ENCODE results near the gene GTF3C1. TPM values are rescaled to one million over a fixed set of nuclear protein-coding genes. Genes with fewer than 3 reads are reported as not detected.

Gene GTF3C1
- total and polyA plus RNA-seq, 2 donors (not counting 1 experiment from before 2014, with no cell fraction given), result 31.2 to 49.6 TPM

- Histone ChIP-seq H3K9ac (ENCODE audit: low read length) (no peak overlapping the region), H3K4me3 (ENCODE audit: control extremely low read depth in 1 of 5, extremely low read depth in 1 of 5, insufficient read depth in 1 of 5, low read depth in 2 of 5, low read length in 4 of 5) (no peak overlapping the region), H3K9me3 (ENCODE audit: control extremely low read depth in 1 of 3, control insufficient read depth in 2 of 3, insufficient read depth in 1 of 3, low read length in 2 of 3) (no peaks in the 10 kb centered on the region), H3K27me3 (replicated peaks in 1 of 4; ENCODE audit: control extremely low read depth in 1 of 4, control insufficient read depth in 3 of 4, insufficient read depth in 4 of 4, low read length in 3 of 4) (no peaks in the 10 kb centered on the region), H3K27ac (ENCODE audit: low read length in 2 of 2) (no peak overlapping the region), H4K20me1 (ENCODE audit: control insufficient read depth, insufficient read depth, low read length, poor library complexity, severe bottlenecking) (no peaks in the 10 kb centered on the region), H3K4me2 (replicated peaks; ENCODE audit: low read depth, low read length, poor library complexity, severe bottlenecking) (no peak overlapping the region), H3K36me3 (replicated peaks in 1 of 2; ENCODE audit: control extremely low read depth in 1 of 2, control insufficient read depth in 1 of 2, extremely low read depth in 1 of 2, insufficient read depth in 2 of 2, low read length in 1 of 2) (no peaks in the 10 kb centered on the region), H3K79me2 (ENCODE audit: control insufficient read depth, insufficient read depth, low read length) (no peaks in the 10 kb centered on the region), H2AFZ (ENCODE audit: insufficient read depth, low read depth, low read length, poor library complexity, severe bottlenecking) (no peak overlapping the region), H3K4me1 (ENCODE audit: control insufficient read depth in 2 of 2, insufficient read depth in 2 of 2, low read length in 2 of 2) (peaks cover 5 to 9% of the 10 kb centered on the region in 2 donors)
- ChIA-PET CTCF (no interaction called here), POLR2A (no interaction called here)
- Mint-ChIP-seq H3K27ac (no peak overlapping the region), H3K4me1 (peaks cover 13% of the 10 kb centered on the region), H3K9me3 (ENCODE audit: insufficient read depth) (no peaks in the 10 kb centered on the region), H3K27me3 (no peaks in the 10 kb centered on the region), H3K4me3 (no peak overlapping the region)
- ATAC-seq (ENCODE audit: low read depth), result no peak
- intact Hi-C loops (cut with micrococcal nuclease), result no loop called here
- no peak for DNase-seq
- WGBS (ENCODE audit: insufficient coverage), result 100% methylated on average over 3 of the region's 4 CpGs
- TF ChIP-seq CTCF (IDR thresholded peaks at IDR 0.05) (no peak), EZH2 (IDR thresholded peaks at IDR 0.05; ENCODE audit: borderline replicate concordance, insufficient read depth, low read depth, low read length, poor library complexity, severe bottlenecking) (no peak)
Measured at GRCh38 chr16:27568077-27568476, 18.4 kb upstream of the GTF3C1 start.

- no peak overlapping the region for H3K27ac Mint-ChIP-seq
Measured at GRCh38 chr16:27566417-27566816, 16.7 kb upstream of the GTF3C1 start.

More at GRCh38 chr16:27566417-27566816, 16.7 kb upstream of the GTF3C1 start:
- intact Hi-C loops (cut with micrococcal nuclease), result no loop called here
- TF ChIP-seq CTCF (IDR thresholded peaks at IDR 0.05) (no peak), EZH2 (IDR thresholded peaks at IDR 0.05; ENCODE audit: borderline replicate concordance, insufficient read depth, low read depth, low read length, poor library complexity, severe bottlenecking) (no peak)
- Histone ChIP-seq H3K36me3 (replicated peaks in 1 of 2; ENCODE audit: control extremely low read depth in 1 of 2, control insufficient read depth in 1 of 2, extremely low read depth in 1 of 2, insufficient read depth in 2 of 2, low read length in 1 of 2) (no peaks in the 10 kb centered on the region), H4K20me1 (ENCODE audit: control insufficient read depth, insufficient read depth, low read length, poor library complexity, severe bottlenecking) (no peaks in the 10 kb centered on the region), H3K9me3 (ENCODE audit: control extremely low read depth in 1 of 3, control insufficient read depth in 2 of 3, insufficient read depth in 1 of 3, low read length in 2 of 3) (no peaks in the 10 kb centered on the region), H2AFZ (ENCODE audit: insufficient read depth, low read depth, low read length, poor library complexity, severe bottlenecking) (peak overlapping the region; percentile 55), H3K27me3 (replicated peaks in 1 of 4; ENCODE audit: control extremely low read depth in 1 of 4, control insufficient read depth in 3 of 4, insufficient read depth in 4 of 4, low read length in 3 of 4) (no peaks in the 10 kb centered on the region), H3K9ac (ENCODE audit: low read length) (no peak overlapping the region), H3K4me1 (ENCODE audit: control insufficient read depth in 2 of 2, insufficient read depth in 2 of 2, low read length in 2 of 2) (peaks cover 5 to 9% of the 10 kb centered on the region in 2 donors), H3K4me2 (replicated peaks; ENCODE audit: low read depth, low read length, poor library complexity, severe bottlenecking) (peak overlapping the region; percentile 37), H3K27ac (ENCODE audit: low read length in 2 of 2) (no peak overlapping the region), H3K4me3 (ENCODE audit: control extremely low read depth in 1 of 5, extremely low read depth in 1 of 5, insufficient read depth in 1 of 5, low read depth in 2 of 5, low read length in 4 of 5) (no peak overlapping the region), H3K79me2 (ENCODE audit: control insufficient read depth, insufficient read depth, low read length) (peaks cover 4% of the 10 kb centered on the region)
- ATAC-seq (ENCODE audit: low read depth) (no peak), DNase-seq (peak; percentile 8)
- Mint-ChIP-seq H3K4me3 (no peak overlapping the region), H3K9me3 (ENCODE audit: insufficient read depth) (no peaks in the 10 kb centered on the region), H3K27me3 (no peaks in the 10 kb centered on the region), H3K4me1 (peaks cover 13% of the 10 kb centered on the region)
- 46% methylated on average over 6 of the region's 6 CpGs for WGBS (ENCODE audit: insufficient coverage)
- CTCF ChIA-PET, result no interaction called here
- POLR2A ChIA-PET, result no interaction called here
